Smooth muscle cell (in vitro differentiated cells): Measurements from ENCODE around the gene C1GALT1. TPM values are rescaled to one million over a fixed set of nuclear protein-coding genes. Genes with fewer than 3 reads are reported as not detected.
"Not testable (repeated sequence)": the region's sequence is repeated elsewhere in the genome, so short reads cannot be mapped to it uniquely, and the experiment has no call there.

Experiments used
- DNase-seq: peaks from one replicate; lab custom pipeline; 2025; ENCODE audit not compliant: unreplicated experiment; lab: John Stamatoyannopoulos, UW
- H2AFZ ChIP-seq: fragments of 200-600 bp; sonication (generic); 2 replicates; pipeline ENCODE4 v1.6.0; 2016; ENCODE audit warnings: antibody characterized with exemption, low read depth, mild to moderate bottlenecking
- H3F3A ChIP-seq: fragments of 200-600 bp; sonication (generic); 2 replicates; pipeline ENCODE4 v1.6.0; 2017; ENCODE audit warnings: antibody characterized with exemption, low read depth
- H3K27ac ChIP-seq: fragments of 200-600 bp; sonication (generic); 2 replicates; pipeline ENCODE4 v1.5.1; 2016; ENCODE audit warnings: low read depth, mild to moderate bottlenecking
- H3K27me3 ChIP-seq: fragments of 200-600 bp; sonication (generic); 2 replicates; pipeline ENCODE4 v1.6.1; 2016; ENCODE audit warnings: low read depth, mild to moderate bottlenecking
- H3K36me3 ChIP-seq: fragments of 200-600 bp; sonication (generic); 2 replicates; pipeline ENCODE4 v1.5.1; 2016; ENCODE audit warnings: low read depth
- H3K4me1 ChIP-seq: fragments of 200-600 bp; sonication (generic); 2 replicates; pipeline ENCODE4 v1.5.1; 2016; ENCODE audit warnings: low read depth
- H3K4me2 ChIP-seq: fragments of 200-600 bp; sonication (generic); 2 replicates; pipeline ENCODE4 v1.6.0; 2016; ENCODE audit warnings: mild to moderate bottlenecking
- H3K4me3 ChIP-seq: fragments of 200-600 bp; sonication (generic); 2 replicates; pipeline ENCODE4 v1.5.1; 2016; ENCODE audit warnings: mild to moderate bottlenecking
- H3K79me2 ChIP-seq: fragments of 200-600 bp; sonication (generic); 2 replicates; pipeline ENCODE4 v1.6.0; 2016; ENCODE audit warnings: low read depth, mild to moderate bottlenecking
- H3K9ac ChIP-seq: fragments of 200-600 bp; sonication (generic); 2 replicates; pipeline ENCODE4 v1.6.0; 2016; ENCODE audit warnings: low read depth
- H3K9me3 ChIP-seq: fragments of 200-600 bp; sonication (generic); replicated peaks from 2 replicates; pipeline ENCODE4 v1.5.1; 2016; ENCODE audit warnings: low read depth
- H4K20me1 ChIP-seq: fragments of 200-600 bp; sonication (generic); 2 replicates; pipeline ENCODE4 v1.6.0; 2016; ENCODE audit warnings: low read depth
- WGBS: methylation state at CpG from one replicate; pipeline ENCODE4 v1.1.7; 2016; ENCODE audit warnings: low lambda C conversion rate; 5-methylcytosine and 5-hydroxymethylcytosine counted together
- polyA plus RNA-seq: library from polyadenylated mRNA; unstranded; fragments of >200 nt; fragmentation: Nextera tagmentation; extraction: Ambion mirVana; gene quantifications from 2 replicates; pipeline ENCODE4 v1.2.1, GENCODE V29; 2016
- total RNA-seq: library from RNA; depleted of rRNA; stranded (reverse); fragments of >200 nt; gene quantifications from 2 replicates; pipeline ENCODE4 v1.2.3, GENCODE V29; 2014
- TF ChIP-seq, protein P1 (sequence below): fragments of 200-600 bp; sonication (generic); IDR thresholded peaks from 2 replicates; pipeline ENCODE4 v1.5.1; 2017; ENCODE audit warnings: borderline replicate concordance, mild to moderate bottlenecking, antibody characterized with exemption; ENCODE audit not compliant: insufficient read depth, poor library complexity, severe bottlenecking

Gene C1GALT1
- total and polyA plus RNA-seq, 2 experiments from 2014 or later: 20.6 to 89.9 TPM

DNA sequence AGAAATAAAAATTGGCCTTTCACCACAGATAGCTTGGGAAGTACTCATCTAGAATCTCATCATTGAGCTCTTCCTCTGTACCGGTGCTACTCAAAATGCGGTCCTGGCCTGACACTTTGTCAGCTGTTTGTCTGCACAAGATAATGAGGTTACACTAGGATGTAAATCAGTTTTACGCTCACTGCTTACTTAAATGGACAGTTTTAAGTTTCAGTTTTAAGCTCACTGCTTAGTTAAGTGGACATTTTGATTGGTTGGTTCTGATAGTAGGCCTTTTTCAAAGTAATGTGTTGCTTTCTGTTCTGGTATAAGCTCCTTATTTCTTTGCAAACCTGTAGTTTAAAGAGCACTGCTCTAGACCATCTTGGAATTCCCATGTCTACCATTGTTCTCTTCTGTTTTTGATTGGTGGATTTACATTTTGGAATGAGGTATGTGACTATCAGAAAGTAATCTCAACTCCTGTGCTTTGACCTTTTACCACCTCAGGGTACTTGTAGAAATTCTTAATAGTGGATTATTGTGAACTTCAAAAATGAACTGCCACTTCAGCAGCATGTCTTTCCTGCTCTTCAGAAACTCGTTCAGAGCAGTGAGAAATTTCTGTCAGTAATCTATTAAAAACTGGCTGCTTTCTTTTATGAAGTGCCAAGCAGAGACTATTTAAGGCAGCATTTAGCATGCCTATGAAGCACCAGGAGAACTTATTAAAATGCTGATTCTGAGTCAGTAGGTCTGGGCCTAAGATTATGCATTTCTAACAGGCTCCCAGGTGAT, 55.0 kb downstream of the C1GALT1 start:
- Histone ChIP-seq H3K27me3 (no peaks in the 10 kb centered on the region), H3K9me3 (no peaks in the 10 kb centered on the region), H3K79me2 (peaks cover 19% of the 10 kb centered on the region), H3K4me1 (peaks cover 13% of the 10 kb centered on the region), H3K4me3 (no peak overlapping the region), H3K4me2 (no peak overlapping the region), H3K27ac (no peak overlapping the region), H3K9ac (no peak overlapping the region), H3K36me3 (no peaks in the 10 kb centered on the region), H4K20me1 (peaks cover 22% of the 10 kb centered on the region), H2AFZ (no peak overlapping the region), H3F3A (no peaks in the 10 kb centered on the region)
- DNase-seq: no peak
- 46% methylated on average over 4 of the region's 4 CpGs for WGBS
- TF ChIP-seq, protein P1, sequence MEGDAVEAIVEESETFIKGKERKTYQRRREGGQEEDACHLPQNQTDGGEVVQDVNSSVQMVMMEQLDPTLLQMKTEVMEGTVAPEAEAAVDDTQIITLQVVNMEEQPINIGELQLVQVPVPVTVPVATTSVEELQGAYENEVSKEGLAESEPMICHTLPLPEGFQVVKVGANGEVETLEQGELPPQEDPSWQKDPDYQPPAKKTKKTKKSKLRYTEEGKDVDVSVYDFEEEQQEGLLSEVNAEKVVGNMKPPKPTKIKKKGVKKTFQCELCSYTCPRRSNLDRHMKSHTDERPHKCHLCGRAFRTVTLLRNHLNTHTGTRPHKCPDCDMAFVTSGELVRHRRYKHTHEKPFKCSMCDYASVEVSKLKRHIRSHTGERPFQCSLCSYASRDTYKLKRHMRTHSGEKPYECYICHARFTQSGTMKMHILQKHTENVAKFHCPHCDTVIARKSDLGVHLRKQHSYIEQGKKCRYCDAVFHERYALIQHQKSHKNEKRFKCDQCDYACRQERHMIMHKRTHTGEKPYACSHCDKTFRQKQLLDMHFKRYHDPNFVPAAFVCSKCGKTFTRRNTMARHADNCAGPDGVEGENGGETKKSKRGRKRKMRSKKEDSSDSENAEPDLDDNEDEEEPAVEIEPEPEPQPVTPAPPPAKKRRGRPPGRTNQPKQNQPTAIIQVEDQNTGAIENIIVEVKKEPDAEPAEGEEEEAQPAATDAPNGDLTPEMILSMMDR: no peak

DNA sequence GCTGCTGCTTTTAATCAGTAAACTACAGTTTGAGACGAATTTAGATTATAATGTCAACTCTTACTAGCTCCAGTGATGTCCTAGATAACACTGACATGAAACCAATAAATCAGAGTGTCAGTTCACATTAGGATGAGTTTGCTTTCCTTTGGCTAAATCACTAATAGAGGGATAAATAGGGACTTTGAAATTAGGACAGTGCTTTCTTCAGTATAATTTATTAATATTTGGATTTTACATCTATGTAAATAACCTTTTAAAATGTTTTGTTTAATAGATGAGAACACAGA, 55.6 kb downstream of the C1GALT1 start:
- H3K4me2 ChIP-seq: no peak overlapping the region
- TF ChIP-seq, protein P1: no peak
- H2AFZ ChIP-seq: no peak overlapping the region
- peaks cover 19% of the 10 kb centered on the region for H3K79me2 ChIP-seq
- no peaks in the 10 kb centered on the region for H3K27me3 ChIP-seq
- WGBS: 29% methylated on average over 1 of the region's 1 CpG
- no peaks in the 10 kb centered on the region for H3K9me3 ChIP-seq
- no peak overlapping the region for H3K4me3 ChIP-seq
- no peak overlapping the region for H3K27ac ChIP-seq
- no peaks in the 10 kb centered on the region for H3F3A ChIP-seq
- no peak for DNase-seq
- peaks cover 26% of the 10 kb centered on the region for H4K20me1 ChIP-seq
- peaks cover 13% of the 10 kb centered on the region for H3K4me1 ChIP-seq
- no peak overlapping the region for H3K9ac ChIP-seq
- H3K36me3 ChIP-seq: no peaks in the 10 kb centered on the region

DNA sequence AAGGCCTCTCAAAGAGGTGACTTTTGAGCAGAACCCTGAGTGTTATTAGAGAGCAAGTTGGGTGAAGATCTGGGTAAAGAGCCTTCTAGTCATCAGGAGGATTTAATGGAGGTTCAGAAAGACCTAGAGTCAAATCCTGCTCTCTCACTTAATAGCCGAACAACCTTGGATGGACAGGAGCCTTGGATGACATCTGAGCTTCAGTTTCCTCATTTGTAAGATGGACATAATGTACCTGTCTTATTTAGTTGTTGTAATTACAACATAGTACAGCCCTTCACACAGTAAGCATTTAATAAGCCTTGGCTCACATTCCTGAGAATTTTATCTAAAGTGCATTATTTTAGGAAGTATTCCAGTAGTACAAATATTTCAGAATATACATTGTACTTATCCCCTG, 57.0 kb downstream of the C1GALT1 start:
- Histone ChIP-seq H3K79me2 (peaks cover 14% of the 10 kb centered on the region), H3K9me3 (no peaks in the 10 kb centered on the region), H3F3A (no peaks in the 10 kb centered on the region), H4K20me1 (peaks cover 14% of the 10 kb centered on the region), H3K9ac (no peak overlapping the region), H3K36me3 (no peaks in the 10 kb centered on the region), H3K27me3 (no peaks in the 10 kb centered on the region), H3K4me2 (no peak overlapping the region), H2AFZ (no peak overlapping the region), H3K27ac (no peak overlapping the region), H3K4me1 (peaks cover 13% of the 10 kb centered on the region), H3K4me3 (no peak overlapping the region)
- DNase-seq: no peak
- 100% methylated on average over 1 of the region's 1 CpG for WGBS
- TF ChIP-seq, protein P1: no peak

DNA sequence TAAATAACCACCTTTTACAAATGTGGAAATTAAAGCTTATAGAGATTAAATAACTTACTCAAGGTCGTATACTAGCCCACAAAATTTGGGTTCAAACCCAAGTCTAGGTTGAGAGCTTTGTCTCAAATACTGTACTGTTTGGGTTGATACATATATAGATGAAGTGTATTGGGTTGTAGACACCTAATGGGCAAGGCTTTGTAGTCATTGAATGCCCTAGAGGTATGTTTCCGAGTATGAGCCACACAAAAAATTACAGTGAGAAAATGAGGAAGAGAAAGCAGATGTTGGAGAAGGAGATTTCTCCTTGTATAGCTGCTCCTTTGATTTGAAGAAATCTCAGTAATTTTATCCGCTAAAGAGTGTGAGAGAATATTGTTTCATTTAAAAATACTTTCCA, 60.6 kb downstream of the C1GALT1 start:
- Histone ChIP-seq H3K4me2 (no peak overlapping the region), H3K27ac (no peak overlapping the region), H3K79me2 (peaks cover 11% of the 10 kb centered on the region), H3K27me3 (no peaks in the 10 kb centered on the region), H3K4me3 (no peak overlapping the region), H3K9me3 (no peaks in the 10 kb centered on the region), H2AFZ (no peak overlapping the region), H3K4me1 (peaks cover 3% of the 10 kb centered on the region), H3K9ac (no peak overlapping the region), H3K36me3 (no peaks in the 10 kb centered on the region), H3F3A (no peaks in the 10 kb centered on the region), H4K20me1 (peaks cover 10% of the 10 kb centered on the region)
- no peak for DNase-seq
- TF ChIP-seq, protein P1: no peak
- WGBS: 96% methylated on average over 3 of the region's 3 CpGs

DNA sequence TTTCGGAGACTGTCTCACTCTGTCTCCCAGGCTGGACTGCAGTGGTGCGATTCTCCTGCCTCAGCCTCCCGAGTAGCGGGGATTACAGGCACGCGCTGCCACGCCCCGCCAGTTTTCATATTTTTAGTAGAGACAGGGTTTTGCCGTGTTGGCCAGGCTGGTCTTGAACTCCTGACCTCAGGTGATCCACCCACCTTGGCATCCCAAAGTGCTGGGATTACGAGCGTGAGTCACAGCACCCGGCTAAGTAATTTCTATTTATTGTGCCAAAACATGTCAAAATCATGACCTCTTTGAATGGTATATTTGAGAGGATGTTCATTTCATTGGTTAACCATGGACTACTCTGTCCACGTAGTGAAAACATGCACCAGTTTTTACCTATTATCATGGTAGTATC, 62.9 kb downstream of the C1GALT1 start:
- peaks cover 10% of the 10 kb centered on the region for H4K20me1 ChIP-seq
- WGBS: 96% methylated on average over 13 of the region's 13 CpGs
- not testable (repeated sequence) for H3K4me2 ChIP-seq, H3F3A ChIP-seq, H3K9me3 ChIP-seq, DNase-seq, H3K9ac ChIP-seq, H3K4me3 ChIP-seq, H3K36me3 ChIP-seq, H3K27ac ChIP-seq, H3K4me1 ChIP-seq, H2AFZ ChIP-seq, H3K27me3 ChIP-seq
- H3K79me2 ChIP-seq: peaks cover 11% of the 10 kb centered on the region
